ENCODE results near the gene PHYH.

DNA sequence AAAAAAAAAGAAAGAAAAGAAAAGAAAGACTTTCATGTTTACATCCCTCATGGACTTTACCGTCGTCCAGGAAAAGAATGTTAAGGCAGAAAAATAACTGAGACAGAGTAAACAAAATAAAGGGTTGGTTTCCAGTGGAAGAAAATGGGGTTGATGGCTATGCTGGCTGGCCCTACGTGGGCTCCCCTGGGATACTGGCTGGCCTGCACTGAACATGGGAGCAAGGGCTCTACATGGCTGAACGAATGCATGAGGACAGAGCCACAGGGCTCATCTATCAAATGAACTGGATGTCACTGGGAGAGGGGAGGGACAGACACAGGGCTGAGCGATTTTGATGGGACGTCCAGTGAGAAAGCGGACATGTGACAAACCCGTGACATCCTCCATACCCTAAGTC is 63.2 kb downstream of the PHYH start:
- TF ChIP-seq, protein P1, sequence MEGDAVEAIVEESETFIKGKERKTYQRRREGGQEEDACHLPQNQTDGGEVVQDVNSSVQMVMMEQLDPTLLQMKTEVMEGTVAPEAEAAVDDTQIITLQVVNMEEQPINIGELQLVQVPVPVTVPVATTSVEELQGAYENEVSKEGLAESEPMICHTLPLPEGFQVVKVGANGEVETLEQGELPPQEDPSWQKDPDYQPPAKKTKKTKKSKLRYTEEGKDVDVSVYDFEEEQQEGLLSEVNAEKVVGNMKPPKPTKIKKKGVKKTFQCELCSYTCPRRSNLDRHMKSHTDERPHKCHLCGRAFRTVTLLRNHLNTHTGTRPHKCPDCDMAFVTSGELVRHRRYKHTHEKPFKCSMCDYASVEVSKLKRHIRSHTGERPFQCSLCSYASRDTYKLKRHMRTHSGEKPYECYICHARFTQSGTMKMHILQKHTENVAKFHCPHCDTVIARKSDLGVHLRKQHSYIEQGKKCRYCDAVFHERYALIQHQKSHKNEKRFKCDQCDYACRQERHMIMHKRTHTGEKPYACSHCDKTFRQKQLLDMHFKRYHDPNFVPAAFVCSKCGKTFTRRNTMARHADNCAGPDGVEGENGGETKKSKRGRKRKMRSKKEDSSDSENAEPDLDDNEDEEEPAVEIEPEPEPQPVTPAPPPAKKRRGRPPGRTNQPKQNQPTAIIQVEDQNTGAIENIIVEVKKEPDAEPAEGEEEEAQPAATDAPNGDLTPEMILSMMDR (IDR thresholded peaks at IDR 0.05), result no peak
- no peak for TF ChIP-seq JUN (CRISPR knock-in tag; IDR thresholded peaks at IDR 0.05)
- TF ChIP-seq, protein P2, sequence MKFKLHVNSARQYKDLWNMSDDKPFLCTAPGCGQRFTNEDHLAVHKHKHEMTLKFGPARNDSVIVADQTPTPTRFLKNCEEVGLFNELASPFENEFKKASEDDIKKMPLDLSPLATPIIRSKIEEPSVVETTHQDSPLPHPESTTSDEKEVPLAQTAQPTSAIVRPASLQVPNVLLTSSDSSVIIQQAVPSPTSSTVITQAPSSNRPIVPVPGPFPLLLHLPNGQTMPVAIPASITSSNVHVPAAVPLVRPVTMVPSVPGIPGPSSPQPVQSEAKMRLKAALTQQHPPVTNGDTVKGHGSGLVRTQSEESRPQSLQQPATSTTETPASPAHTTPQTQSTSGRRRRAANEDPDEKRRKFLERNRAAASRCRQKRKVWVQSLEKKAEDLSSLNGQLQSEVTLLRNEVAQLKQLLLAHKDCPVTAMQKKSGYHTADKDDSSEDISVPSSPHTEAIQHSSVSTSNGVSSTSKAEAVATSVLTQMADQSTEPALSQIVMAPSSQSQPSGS (CRISPR knock-in tag; IDR thresholded peaks at IDR 0.05; ENCODE audit: borderline replicate concordance, low read depth), result no peak
- TF ChIP-seq CBFB (CRISPR knock-in tag; IDR thresholded peaks at IDR 0.05; ENCODE audit: low read depth), result no peak
- TF ChIP-seq, protein P3, sequence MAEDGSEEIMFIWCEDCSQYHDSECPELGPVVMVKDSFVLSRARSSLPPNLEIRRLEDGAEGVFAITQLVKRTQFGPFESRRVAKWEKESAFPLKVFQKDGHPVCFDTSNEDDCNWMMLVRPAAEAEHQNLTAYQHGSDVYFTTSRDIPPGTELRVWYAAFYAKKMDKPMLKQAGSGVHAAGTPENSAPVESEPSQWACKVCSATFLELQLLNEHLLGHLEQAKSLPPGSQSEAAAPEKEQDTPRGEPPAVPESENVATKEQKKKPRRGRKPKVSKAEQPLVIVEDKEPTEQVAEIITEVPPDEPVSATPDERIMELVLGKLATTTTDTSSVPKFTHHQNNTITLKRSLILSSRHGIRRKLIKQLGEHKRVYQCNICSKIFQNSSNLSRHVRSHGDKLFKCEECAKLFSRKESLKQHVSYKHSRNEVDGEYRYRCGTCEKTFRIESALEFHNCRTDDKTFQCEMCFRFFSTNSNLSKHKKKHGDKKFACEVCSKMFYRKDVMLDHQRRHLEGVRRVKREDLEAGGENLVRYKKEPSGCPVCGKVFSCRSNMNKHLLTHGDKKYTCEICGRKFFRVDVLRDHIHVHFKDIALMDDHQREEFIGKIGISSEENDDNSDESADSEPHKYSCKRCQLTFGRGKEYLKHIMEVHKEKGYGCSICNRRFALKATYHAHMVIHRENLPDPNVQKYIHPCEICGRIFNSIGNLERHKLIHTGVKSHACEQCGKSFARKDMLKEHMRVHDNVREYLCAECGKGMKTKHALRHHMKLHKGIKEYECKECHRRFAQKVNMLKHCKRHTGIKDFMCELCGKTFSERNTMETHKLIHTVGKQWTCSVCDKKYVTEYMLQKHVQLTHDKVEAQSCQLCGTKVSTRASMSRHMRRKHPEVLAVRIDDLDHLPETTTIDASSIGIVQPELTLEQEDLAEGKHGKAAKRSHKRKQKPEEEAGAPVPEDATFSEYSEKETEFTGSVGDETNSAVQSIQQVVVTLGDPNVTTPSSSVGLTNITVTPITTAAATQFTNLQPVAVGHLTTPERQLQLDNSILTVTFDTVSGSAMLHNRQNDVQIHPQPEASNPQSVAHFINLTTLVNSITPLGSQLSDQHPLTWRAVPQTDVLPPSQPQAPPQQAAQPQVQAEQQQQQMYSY (CRISPR knock-in tag; IDR thresholded peaks at IDR 0.05), result no peak

Measured in WTC11 (cell line).